Measurements from ENCODE around the gene IRF7.

The IRF7 gene

DNA sequence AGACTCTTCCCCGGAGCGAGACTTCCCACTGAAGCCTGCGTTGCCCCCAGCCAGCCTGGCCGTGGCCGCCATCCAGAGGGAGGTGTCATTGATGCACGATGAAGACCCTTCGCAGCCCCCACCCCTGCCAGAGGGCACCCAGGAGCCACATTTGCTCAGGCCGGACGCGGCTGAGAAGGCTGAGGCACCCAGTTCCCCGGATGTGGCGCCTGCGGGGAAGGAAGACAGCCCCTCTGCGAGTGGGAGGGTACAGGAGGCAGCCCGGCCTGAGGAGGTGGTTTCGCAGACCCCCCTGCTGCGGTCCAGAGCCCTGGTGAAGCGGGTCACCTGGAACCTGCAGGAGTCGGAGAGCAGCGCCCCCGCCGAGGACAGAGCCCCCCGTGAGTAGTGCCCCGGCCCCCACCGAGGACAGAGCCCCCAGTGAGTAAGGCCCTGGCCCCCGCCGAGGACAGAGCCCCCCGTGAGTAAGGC is 6.4 kb downstream of the IRF7 start:
- Histone ChIP-seq H3K4me1 (ENCODE audit: insufficient read depth, low read length) (no peaks in the 10 kb centered on the region), H3K36me3 (ENCODE audit: insufficient read depth, low read depth, low read length) (peaks cover 85% of the 10 kb centered on the region), H3K9ac (ENCODE audit: low read depth, low read length) (no peak overlapping the region), H3K4me3 (ENCODE audit: low read length) (no peak overlapping the region), H3K9me3 (ENCODE audit: insufficient read depth, low read depth, low read length) (no peaks in the 10 kb centered on the region), H3K27ac (ENCODE audit: low read length) (no peak overlapping the region), H3K27me3 (ENCODE audit: insufficient read depth, low read length) (no peaks in the 10 kb centered on the region)

DNA sequence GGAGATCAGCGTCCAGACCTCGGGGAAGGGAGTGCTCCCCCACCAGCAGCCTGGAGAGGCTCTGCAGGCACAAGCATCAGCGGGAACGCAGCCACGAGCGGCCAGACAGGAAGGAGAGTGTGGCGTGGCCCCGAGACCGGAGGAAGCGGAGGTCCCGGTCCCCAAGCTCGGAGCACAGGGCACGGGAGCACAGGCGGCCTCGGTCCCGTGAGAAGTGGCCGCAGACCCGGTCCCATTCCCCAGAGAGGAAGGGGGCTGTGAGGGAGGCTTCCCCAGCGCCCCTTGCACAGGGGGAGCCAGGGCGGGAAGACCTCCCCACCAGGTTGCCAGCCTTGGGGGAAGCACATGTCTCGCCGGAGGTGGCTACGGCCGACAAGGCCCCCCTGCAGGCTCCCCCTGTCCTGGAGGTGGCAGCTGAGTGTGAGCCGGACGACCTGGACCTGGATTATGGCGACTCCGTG is 6.9 kb downstream of the IRF7 start:
- Histone ChIP-seq H3K27me3 (ENCODE audit: insufficient read depth, low read length) (no peaks in the 10 kb centered on the region), H3K9me3 (ENCODE audit: insufficient read depth, low read depth, low read length) (no peaks in the 10 kb centered on the region), H3K4me3 (ENCODE audit: low read length) (no peak overlapping the region), H3K36me3 (ENCODE audit: insufficient read depth, low read depth, low read length) (peaks cover 90% of the 10 kb centered on the region), H3K27ac (ENCODE audit: low read length) (no peak overlapping the region), H3K4me1 (ENCODE audit: insufficient read depth, low read length) (no peaks in the 10 kb centered on the region), H3K9ac (ENCODE audit: low read depth, low read length) (no peak overlapping the region)

DNA sequence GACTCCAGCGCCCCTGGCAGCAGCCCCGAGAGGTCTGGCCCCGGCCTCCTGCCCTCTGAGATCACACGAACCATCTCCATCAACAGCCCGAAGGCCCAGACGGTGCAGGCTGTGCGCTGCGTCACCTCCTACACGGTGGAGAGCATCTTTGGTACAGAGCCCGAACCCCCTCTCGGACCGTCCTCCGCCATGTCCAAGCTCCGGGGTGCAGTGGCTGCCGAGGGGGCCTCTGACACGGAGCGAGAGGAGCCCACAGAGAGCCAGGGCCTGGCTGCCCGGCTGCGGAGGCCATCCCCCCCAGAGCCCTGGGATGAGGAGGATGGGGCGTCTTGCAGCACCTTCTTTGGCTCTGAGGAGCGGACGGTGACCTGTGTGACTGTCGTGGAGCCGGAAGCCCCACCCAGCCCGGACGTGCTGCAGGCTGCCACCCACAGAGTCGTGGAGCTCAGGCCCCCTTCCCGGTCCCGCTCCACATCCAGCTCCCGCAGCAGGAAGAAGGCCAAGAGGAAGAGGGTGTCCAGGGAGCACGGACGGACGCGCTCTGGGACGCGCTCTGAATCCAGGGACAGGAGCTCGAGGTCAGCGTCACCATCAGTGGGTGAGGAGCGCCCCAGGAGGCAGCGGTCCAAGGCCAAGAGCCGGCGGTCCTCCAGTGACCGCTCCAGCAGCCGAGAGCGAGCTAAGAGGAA is 7.6 kb downstream of the IRF7 start:
- Histone ChIP-seq H3K9me3 (ENCODE audit: insufficient read depth, low read depth, low read length) (no peaks in the 10 kb centered on the region), H3K9ac (ENCODE audit: low read depth, low read length) (no peak overlapping the region), H3K36me3 (ENCODE audit: insufficient read depth, low read depth, low read length) (peaks cover 96% of the 10 kb centered on the region), H3K27ac (ENCODE audit: low read length) (no peak overlapping the region), H3K27me3 (ENCODE audit: insufficient read depth, low read length) (no peaks in the 10 kb centered on the region), H3K4me3 (ENCODE audit: low read length) (no peak overlapping the region), H3K4me1 (ENCODE audit: insufficient read depth, low read length) (no peaks in the 10 kb centered on the region)

DNA sequence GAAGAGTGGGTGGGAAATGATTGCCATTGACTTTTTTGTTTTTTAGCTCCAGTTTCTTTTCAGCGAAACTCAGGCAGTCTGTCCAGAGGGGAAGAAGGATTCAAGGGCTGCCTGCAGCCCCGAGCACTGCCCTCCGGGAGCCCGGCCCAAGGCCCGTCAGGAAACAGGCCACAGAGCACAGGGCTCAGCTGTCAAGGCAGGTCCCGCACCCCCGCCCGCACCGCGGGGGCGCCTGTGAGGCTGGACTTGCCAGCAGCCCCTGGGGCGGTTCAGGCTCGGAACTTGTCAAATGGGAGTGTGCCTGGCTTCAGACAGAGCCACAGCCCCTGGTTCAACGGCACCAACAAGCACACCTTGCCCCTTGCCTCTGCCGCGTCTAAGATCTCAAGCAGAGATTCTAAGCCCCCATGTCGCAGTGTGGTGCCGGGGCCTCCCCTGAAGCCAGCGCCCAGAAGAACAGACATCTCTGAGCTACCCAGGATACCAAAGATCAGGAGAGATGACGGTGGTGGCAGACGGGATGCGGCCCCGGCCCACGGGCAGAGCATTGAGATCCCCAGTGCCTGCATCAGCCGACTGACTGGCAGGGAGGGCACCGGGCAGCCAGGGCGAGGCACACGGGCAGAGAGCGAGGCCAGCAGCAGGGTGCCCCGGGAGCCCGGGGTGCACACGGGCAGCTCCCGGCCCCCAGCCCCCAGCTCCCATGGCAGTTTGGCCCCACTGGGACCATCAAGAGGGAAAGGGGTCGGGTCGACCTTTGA is 8.6 kb downstream of the IRF7 start:
- Histone ChIP-seq H3K27ac (ENCODE audit: low read length) (no peak overlapping the region), H3K9ac (ENCODE audit: low read depth, low read length) (no peak overlapping the region), H3K4me1 (ENCODE audit: insufficient read depth, low read length) (no peaks in the 10 kb centered on the region), H3K27me3 (ENCODE audit: insufficient read depth, low read length) (no peaks in the 10 kb centered on the region), H3K36me3 (ENCODE audit: insufficient read depth, low read depth, low read length) (peaks cover 97% of the 10 kb centered on the region), H3K4me3 (ENCODE audit: low read length) (no peak overlapping the region), H3K9me3 (ENCODE audit: insufficient read depth, low read depth, low read length) (no peaks in the 10 kb centered on the region)

DNA sequence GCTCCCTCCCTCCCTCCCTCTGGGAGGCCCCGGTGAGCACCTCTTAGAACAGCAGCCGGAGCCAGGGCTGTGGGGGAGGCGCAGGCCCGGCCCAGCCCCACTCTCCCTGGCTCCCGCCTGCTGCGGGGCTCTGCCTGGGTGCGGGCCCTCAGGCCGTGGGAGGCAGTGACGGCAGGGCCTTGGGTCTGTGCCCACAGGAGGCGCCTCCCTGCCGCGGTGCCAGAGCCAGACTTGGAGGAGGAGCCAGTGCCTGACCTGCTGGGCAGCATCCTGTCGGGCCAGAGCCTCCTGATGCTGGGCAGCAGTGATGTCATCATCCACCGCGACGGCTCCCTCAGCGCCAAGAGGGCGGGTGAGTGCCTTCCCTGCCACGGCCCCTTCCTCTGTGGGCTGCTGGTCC is 9.5 kb downstream of the IRF7 start:
- Histone ChIP-seq H3K9ac (ENCODE audit: low read depth, low read length) (no peak overlapping the region), H3K9me3 (ENCODE audit: insufficient read depth, low read depth, low read length) (no peaks in the 10 kb centered on the region), H3K4me3 (ENCODE audit: low read length) (no peak overlapping the region), H3K36me3 (ENCODE audit: insufficient read depth, low read depth, low read length) (peaks cover 97% of the 10 kb centered on the region), H3K27me3 (ENCODE audit: insufficient read depth, low read length) (no peaks in the 10 kb centered on the region), H3K4me1 (ENCODE audit: insufficient read depth, low read length) (no peaks in the 10 kb centered on the region), H3K27ac (ENCODE audit: low read length) (no peak overlapping the region)

DNA sequence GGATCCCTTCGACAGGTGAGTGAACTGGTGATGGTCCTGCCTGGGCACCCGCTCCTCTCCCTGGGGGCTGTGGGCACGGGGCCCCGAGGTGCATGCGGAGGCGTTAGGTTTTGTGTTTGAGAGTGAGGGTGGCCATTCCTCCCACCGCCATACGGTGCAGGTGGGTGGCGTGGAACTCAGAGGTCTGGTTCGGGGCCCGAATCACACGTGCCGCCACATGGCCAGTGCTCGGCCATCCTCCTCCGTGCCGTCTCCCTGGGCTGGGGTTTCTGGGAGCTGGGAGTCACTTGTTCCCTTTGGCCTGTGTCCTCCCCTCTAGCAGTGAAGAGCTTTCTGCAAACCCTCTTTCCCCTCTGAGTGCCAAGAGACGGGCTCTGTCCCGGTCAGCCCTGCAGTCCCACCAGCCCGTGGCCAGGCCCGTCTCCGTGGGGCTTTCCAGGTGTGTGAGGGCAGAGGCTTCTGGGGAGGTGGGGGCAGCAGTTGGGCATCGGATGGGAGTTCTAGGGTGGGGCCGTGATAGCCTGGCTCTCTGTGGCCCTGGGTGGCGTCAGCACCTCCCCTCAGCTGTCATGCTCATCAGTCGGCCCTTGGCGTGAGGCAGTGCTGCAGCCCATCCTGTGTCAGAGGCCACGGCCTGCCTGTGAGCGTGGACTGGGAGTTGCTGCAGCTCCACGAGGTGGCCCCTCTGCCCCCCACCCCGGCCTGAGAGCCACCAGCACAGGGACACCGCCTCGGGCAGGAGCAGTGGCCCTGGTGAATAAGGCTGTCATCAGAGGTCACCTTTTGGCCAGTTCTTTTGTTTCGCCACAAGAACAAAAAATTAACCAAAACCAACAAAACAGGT is 10.2 kb downstream of the IRF7 start:
- H3K9ac ChIP-seq (ENCODE audit: low read depth, low read length): no peak overlapping the region
- no peaks in the 10 kb centered on the region for H3K9me3 ChIP-seq (ENCODE audit: insufficient read depth, low read depth, low read length)
- H3K36me3 ChIP-seq (ENCODE audit: insufficient read depth, low read depth, low read length): peaks cover 94% of the 10 kb centered on the region
- no peaks in the 10 kb centered on the region for H3K4me1 ChIP-seq (ENCODE audit: insufficient read depth, low read length)
- no peak overlapping the region for H3K27ac ChIP-seq (ENCODE audit: low read length)
- H3K4me3 ChIP-seq (ENCODE audit: low read length): no peak overlapping the region
- H3K27me3 ChIP-seq (ENCODE audit: insufficient read depth, low read length): no peaks in the 10 kb centered on the region

DNA sequence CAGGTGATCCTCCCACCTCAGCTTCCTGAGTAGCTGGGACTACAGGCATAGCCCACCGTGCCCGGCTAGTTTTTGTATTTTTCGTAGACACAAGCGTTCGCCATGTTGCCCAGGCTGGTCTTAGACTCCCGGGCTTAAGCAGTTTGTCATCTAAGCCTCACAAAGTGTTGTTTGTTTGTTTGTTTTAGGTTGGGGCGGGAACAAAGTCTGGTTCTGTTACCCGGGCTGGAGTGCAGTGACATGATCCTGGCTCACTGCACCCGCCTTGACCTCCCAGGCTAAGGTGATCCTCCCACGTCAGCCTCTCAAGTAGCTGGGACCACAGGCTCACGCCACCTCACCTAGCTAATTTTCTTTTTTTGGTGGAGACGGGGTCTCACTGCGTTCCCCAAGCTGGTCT is 12.6 kb downstream of the IRF7 start:
- no peak overlapping the region for H3K9ac ChIP-seq (ENCODE audit: low read depth, low read length)
- H3K9me3 ChIP-seq (ENCODE audit: insufficient read depth, low read depth, low read length): no peaks in the 10 kb centered on the region
- H3K27ac ChIP-seq (ENCODE audit: low read length): no peak overlapping the region
- H3K36me3 ChIP-seq (ENCODE audit: insufficient read depth, low read depth, low read length): peaks cover 94% of the 10 kb centered on the region
- no peak overlapping the region for H3K4me3 ChIP-seq (ENCODE audit: low read length)
- H3K27me3 ChIP-seq (ENCODE audit: insufficient read depth, low read length): no peaks in the 10 kb centered on the region
- no peaks in the 10 kb centered on the region for H3K4me1 ChIP-seq (ENCODE audit: insufficient read depth, low read length)

DNA sequence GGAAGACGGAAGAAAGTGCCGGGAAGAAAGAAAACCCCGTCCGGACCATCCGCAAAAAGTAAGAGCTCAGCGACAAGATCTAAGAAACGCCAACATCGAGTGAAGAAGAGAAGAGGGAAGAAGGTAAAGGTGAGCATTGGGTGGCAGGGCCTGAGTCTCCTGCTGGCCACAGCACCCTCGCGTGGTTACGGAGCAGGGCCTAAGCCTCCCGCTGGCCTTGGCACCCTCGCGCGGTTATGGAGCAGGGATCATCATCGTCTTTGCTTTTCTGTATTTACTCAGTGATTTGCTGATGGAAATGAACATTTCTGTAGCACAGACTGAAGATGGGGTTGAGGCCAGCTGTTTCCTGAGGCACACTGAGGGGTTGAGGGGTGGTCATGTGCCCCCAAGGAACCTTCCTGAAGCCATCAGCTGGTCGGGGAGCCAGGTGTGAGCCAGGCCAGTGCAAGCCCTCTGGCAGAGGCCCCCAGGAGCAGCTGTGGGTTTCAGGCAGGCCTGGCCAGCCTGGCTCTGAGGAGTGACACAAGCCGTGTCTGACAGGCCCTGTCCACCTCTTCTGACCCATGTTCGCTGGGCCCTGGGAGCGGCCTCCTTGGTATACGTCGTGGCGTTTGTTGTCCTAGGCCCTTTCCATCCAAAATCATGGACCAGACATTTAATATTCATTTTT is 14.0 kb downstream of the IRF7 start:
- peaks cover 92% of the 10 kb centered on the region for H3K36me3 ChIP-seq (ENCODE audit: insufficient read depth, low read depth, low read length)
- no peak overlapping the region for H3K9ac ChIP-seq (ENCODE audit: low read depth, low read length)

DNA sequence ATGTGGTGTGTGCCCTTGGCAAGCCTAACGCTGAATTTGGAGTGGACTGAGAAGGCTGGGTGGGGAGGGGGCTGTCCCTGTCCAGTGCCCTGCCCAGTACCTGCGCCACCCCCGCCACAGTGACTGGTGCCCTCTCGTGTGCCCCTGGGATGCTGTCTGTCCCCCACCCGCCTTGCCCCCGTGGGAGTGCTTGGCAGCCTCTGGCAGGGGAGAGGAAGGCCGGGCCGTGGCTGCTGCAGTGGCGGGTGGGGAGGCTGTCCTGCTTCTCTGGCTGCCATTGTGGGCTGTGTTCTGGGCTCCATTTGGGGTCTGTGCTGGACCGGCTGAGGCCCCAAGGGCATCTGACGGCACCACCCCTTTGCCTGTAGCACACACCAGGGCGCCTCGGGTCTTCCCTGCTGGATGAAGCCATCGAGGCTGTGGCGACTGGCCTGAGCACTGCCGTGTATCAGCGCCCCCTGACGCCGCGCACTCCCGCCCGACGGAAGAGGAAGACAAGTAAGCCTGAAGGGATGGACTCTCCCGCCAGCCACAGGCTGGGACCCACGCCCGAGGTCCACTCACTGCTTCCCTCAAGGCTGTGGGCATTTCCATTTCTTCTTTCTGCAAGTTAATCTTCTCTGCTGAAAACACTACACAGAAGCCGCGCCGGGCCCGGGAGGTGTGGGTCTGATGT is 17.6 kb downstream of the IRF7 start:
- H3K36me3 ChIP-seq (ENCODE audit: insufficient read depth, low read depth, low read length): peaks cover 91% of the 10 kb centered on the region
- H3K27ac ChIP-seq (ENCODE audit: low read length): no peak overlapping the region
- H3K9me3 ChIP-seq (ENCODE audit: insufficient read depth, low read depth, low read length): no peaks in the 10 kb centered on the region
- no peaks in the 10 kb centered on the region for H3K27me3 ChIP-seq (ENCODE audit: insufficient read depth, low read length)
- H3K9ac ChIP-seq (ENCODE audit: low read depth, low read length): no peak overlapping the region
- no peaks in the 10 kb centered on the region for H3K4me1 ChIP-seq (ENCODE audit: insufficient read depth, low read length)
- H3K4me3 ChIP-seq (ENCODE audit: low read length): no peak overlapping the region

More for the DNA sequence above, 14.0 kb downstream of the IRF7 start:
- Histone ChIP-seq H3K27me3 (ENCODE audit: insufficient read depth, low read length) (no peaks in the 10 kb centered on the region), H3K4me3 (ENCODE audit: low read length) (no peak overlapping the region), H3K9me3 (ENCODE audit: insufficient read depth, low read depth, low read length) (no peaks in the 10 kb centered on the region), H3K27ac (ENCODE audit: low read length) (no peak overlapping the region), H3K4me1 (ENCODE audit: insufficient read depth, low read length) (no peaks in the 10 kb centered on the region)

DNA sequence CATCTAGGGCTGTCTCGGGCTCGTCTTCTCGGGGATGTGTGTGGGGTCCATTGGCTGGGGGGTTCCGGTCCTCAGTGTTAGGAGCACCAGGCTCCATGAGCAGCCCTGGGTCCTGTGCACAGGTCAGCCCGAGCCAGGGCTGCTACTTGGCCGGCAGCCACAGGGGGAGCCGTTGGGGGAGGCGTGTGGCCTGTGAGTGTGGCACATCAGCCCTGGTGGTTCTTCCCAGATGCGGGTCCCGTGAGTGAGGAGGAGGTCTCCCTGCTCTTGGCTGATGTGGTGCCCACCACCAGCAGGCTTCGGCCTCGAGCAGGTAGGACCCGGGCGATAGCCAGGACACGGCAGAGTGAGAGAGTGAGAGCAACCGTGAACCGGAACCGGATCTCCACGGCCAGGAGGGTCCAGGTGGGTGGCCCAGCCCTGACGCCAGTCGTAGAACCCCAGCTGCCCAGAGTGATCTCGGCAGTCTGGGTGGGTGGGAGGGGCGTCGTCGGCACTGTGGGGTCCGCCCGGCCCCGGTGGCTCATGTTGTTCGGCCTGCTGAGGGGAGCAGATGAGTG is 18.5 kb downstream of the IRF7 start:
- H3K27ac ChIP-seq (ENCODE audit: low read length): no peak overlapping the region
- no peak overlapping the region for H3K4me3 ChIP-seq (ENCODE audit: low read length)
- H3K4me1 ChIP-seq (ENCODE audit: insufficient read depth, low read length): no peaks in the 10 kb centered on the region
- no peaks in the 10 kb centered on the region for H3K27me3 ChIP-seq (ENCODE audit: insufficient read depth, low read length)
- no peaks in the 10 kb centered on the region for H3K9me3 ChIP-seq (ENCODE audit: insufficient read depth, low read depth, low read length)
- no peak overlapping the region for H3K9ac ChIP-seq (ENCODE audit: low read depth, low read length)
- H3K36me3 ChIP-seq (ENCODE audit: insufficient read depth, low read depth, low read length): peaks cover 91% of the 10 kb centered on the region
